ENCODE results near the gene SLIRP.

Gene SLIRP

GRCh38 chr14:77708749-77709148 lies 846 bp downstream of the SLIRP start:
- POLR2A ChIA-PET, result interaction anchor here (1.0 to 1.4 kb wide), 2 partner anchors 10 to 48 kb away, joined by 3 read pairs; no protein-coding TSS in a partner anchor
- no peak for TF ChIP-seq ELF4 (IDR thresholded peaks at IDR 0.05)
- TF ChIP-seq ZNF384 (IDR thresholded peaks at IDR 0.05), result no peak
- TF ChIP-seq SP1 (IDR thresholded peaks at IDR 0.05), result no peak
- no peak for TF ChIP-seq LEF1 (IDR thresholded peaks at IDR 0.05; ENCODE audit: borderline replicate concordance)
- no peak for TF ChIP-seq FOXM1 (IDR thresholded peaks at IDR 0.05; ENCODE audit: borderline replicate concordance)
- TF ChIP-seq FOXA1 (IDR thresholded peaks at IDR 0.05), result no peak
- no peak for TF ChIP-seq L3MBTL2 (conservative IDR thresholded peaks at IDR 0.05)
- no peak for TF ChIP-seq PKNOX1 (IDR thresholded peaks at IDR 0.05)
- TF ChIP-seq SUZ12 (IDR thresholded peaks at IDR 0.05), result no peak
- TF ChIP-seq HDGF (IDR thresholded peaks at IDR 0.05; ENCODE audit: borderline replicate concordance), result no peak
- TF ChIP-seq ARNT (IDR thresholded peaks at IDR 0.05), result no peak
- no peak for TF ChIP-seq FOXK2 (IDR thresholded peaks at IDR 0.05)
- no peak for TF ChIP-seq NFRKB (IDR thresholded peaks at IDR 0.05)
- no peak for TF ChIP-seq BHLHE40 (IDR thresholded peaks at IDR 0.05; ENCODE audit: borderline replicate concordance)
- no peak for TF ChIP-seq TARDBP (IDR thresholded peaks at IDR 0.05)
- no peak for TF ChIP-seq CTBP1 (IDR thresholded peaks at IDR 0.05; ENCODE audit: borderline replicate concordance)
- CTCF ChIA-PET, result interaction anchor here (0.5 kb wide), 1 partner anchor 40 kb away, joined by 3 read pairs; no protein-coding TSS in a partner anchor
- DNase-seq (ENCODE audit: extremely low spot score), result no peak

- TF ChIP-seq PKNOX1 (IDR thresholded peaks at IDR 0.05) (no peak), NFRKB (IDR thresholded peaks at IDR 0.05) (no peak), ZNF384 (IDR thresholded peaks at IDR 0.05) (no peak), FOXM1 (IDR thresholded peaks at IDR 0.05; ENCODE audit: borderline replicate concordance) (no peak), LEF1 (IDR thresholded peaks at IDR 0.05; ENCODE audit: borderline replicate concordance) (no peak), SUZ12 (IDR thresholded peaks at IDR 0.05) (no peak), BHLHE40 (IDR thresholded peaks at IDR 0.05; ENCODE audit: borderline replicate concordance) (no peak), HDGF (IDR thresholded peaks at IDR 0.05; ENCODE audit: borderline replicate concordance) (no peak), CTBP1 (IDR thresholded peaks at IDR 0.05; ENCODE audit: borderline replicate concordance) (no peak), ARNT (IDR thresholded peaks at IDR 0.05) (no peak), SP1 (IDR thresholded peaks at IDR 0.05) (no peak), ELF4 (IDR thresholded peaks at IDR 0.05) (no peak), L3MBTL2 (conservative IDR thresholded peaks at IDR 0.05) (no peak), TARDBP (IDR thresholded peaks at IDR 0.05) (no peak), FOXK2 (IDR thresholded peaks at IDR 0.05) (no peak), FOXA1 (IDR thresholded peaks at IDR 0.05) (no peak)
- no peak for DNase-seq (ENCODE audit: extremely low spot score)
- ChIA-PET CTCF (interaction anchor here (0.7 kb wide), 1 partner anchor 12 kb away, joined by 3 read pairs; no protein-coding TSS in a partner anchor), POLR2A (interaction anchor here (1.4 kb wide), 1 partner anchor 48 kb away, joined by 3 read pairs; no protein-coding TSS in a partner anchor)
Measured at GRCh38 chr14:77709412-77709811, 1.5 kb downstream of the SLIRP start.

- TF ChIP-seq TARDBP (IDR thresholded peaks at IDR 0.05), result no peak
- no peak for TF ChIP-seq LEF1 (IDR thresholded peaks at IDR 0.05; ENCODE audit: borderline replicate concordance)
- TF ChIP-seq HDGF (IDR thresholded peaks at IDR 0.05; ENCODE audit: borderline replicate concordance), result no peak
- TF ChIP-seq ZNF384 (IDR thresholded peaks at IDR 0.05), result no peak
- DNase-seq (ENCODE audit: extremely low spot score), result no peak
- CTCF ChIA-PET, result no interaction called here
- POLR2A ChIA-PET, result no interaction called here
Measured at GRCh38 chr14:77710364-77710763, 2.5 kb downstream of the SLIRP start.

GRCh38 chr14:77714926-77715325 lies 7.0 kb downstream of the SLIRP start:
- CTCF ChIA-PET, result no interaction called here
- DNase-seq (ENCODE audit: extremely low spot score), result no peak
- no peak for TF ChIP-seq FOXM1 (IDR thresholded peaks at IDR 0.05; ENCODE audit: borderline replicate concordance)
- TF ChIP-seq SUZ12 (IDR thresholded peaks at IDR 0.05), result no peak
- no peak for TF ChIP-seq FOXA1 (IDR thresholded peaks at IDR 0.05)
- TF ChIP-seq ARNT (IDR thresholded peaks at IDR 0.05), result no peak
- no peak for TF ChIP-seq NFRKB (IDR thresholded peaks at IDR 0.05)
- no peak for TF ChIP-seq ELF4 (IDR thresholded peaks at IDR 0.05)
- TF ChIP-seq TARDBP (IDR thresholded peaks at IDR 0.05), result no peak
- no peak for TF ChIP-seq SP1 (IDR thresholded peaks at IDR 0.05)
- no peak for TF ChIP-seq L3MBTL2 (conservative IDR thresholded peaks at IDR 0.05)
- no peak for TF ChIP-seq LEF1 (IDR thresholded peaks at IDR 0.05; ENCODE audit: borderline replicate concordance)
- no peak for TF ChIP-seq ZNF384 (IDR thresholded peaks at IDR 0.05)
- TF ChIP-seq BHLHE40 (IDR thresholded peaks at IDR 0.05; ENCODE audit: borderline replicate concordance), result no peak
- no peak for TF ChIP-seq CTBP1 (IDR thresholded peaks at IDR 0.05; ENCODE audit: borderline replicate concordance)
- TF ChIP-seq HDGF (IDR thresholded peaks at IDR 0.05; ENCODE audit: borderline replicate concordance), result no peak
- TF ChIP-seq FOXK2 (IDR thresholded peaks at IDR 0.05), result no peak
- POLR2A ChIA-PET, result no interaction called here

GRCh38 chr14:77717608-77718305 lies 9.9 kb downstream of the SLIRP start:
- DNase-seq (ENCODE audit: extremely low spot score), result no peak
- POLR2A ChIA-PET, result no interaction called here
- TF ChIP-seq FOXM1 (IDR thresholded peaks at IDR 0.05; ENCODE audit: borderline replicate concordance), result no peak
- TF ChIP-seq HDGF (IDR thresholded peaks at IDR 0.05; ENCODE audit: borderline replicate concordance), result no peak
- no peak for TF ChIP-seq NFRKB (IDR thresholded peaks at IDR 0.05)
- no peak for TF ChIP-seq BHLHE40 (IDR thresholded peaks at IDR 0.05; ENCODE audit: borderline replicate concordance)
- TF ChIP-seq L3MBTL2 (conservative IDR thresholded peaks at IDR 0.05), result no peak
- TF ChIP-seq ZNF384 (IDR thresholded peaks at IDR 0.05), result no peak
- TF ChIP-seq TARDBP (IDR thresholded peaks at IDR 0.05), result no peak
- no peak for TF ChIP-seq SP1 (IDR thresholded peaks at IDR 0.05)
- TF ChIP-seq FOXK2 (IDR thresholded peaks at IDR 0.05), result no peak
- CTCF ChIA-PET, result interaction anchor here (0.6 kb wide), 1 partner anchor 1583 kb away, joined by 3 read pairs; no protein-coding TSS in a partner anchor

- ChIA-PET POLR2A (no interaction called here), CTCF (no interaction called here)
- DNase-seq (ENCODE audit: extremely low spot score), result no peak
- TF ChIP-seq ARNT (IDR thresholded peaks at IDR 0.05) (no peak), LEF1 (IDR thresholded peaks at IDR 0.05; ENCODE audit: borderline replicate concordance) (no peak), L3MBTL2 (conservative IDR thresholded peaks at IDR 0.05) (no peak), SUZ12 (IDR thresholded peaks at IDR 0.05) (no peak), CTBP1 (IDR thresholded peaks at IDR 0.05; ENCODE audit: borderline replicate concordance) (no peak), SP1 (IDR thresholded peaks at IDR 0.05) (no peak), ELF4 (IDR thresholded peaks at IDR 0.05) (no peak), NFRKB (IDR thresholded peaks at IDR 0.05) (no peak), HDGF (IDR thresholded peaks at IDR 0.05; ENCODE audit: borderline replicate concordance) (no peak), FOXA1 (IDR thresholded peaks at IDR 0.05) (no peak), FOXK2 (IDR thresholded peaks at IDR 0.05) (no peak), ZNF384 (IDR thresholded peaks at IDR 0.05) (no peak), FOXM1 (IDR thresholded peaks at IDR 0.05; ENCODE audit: borderline replicate concordance) (no peak), PKNOX1 (IDR thresholded peaks at IDR 0.05) (no peak), BHLHE40 (IDR thresholded peaks at IDR 0.05; ENCODE audit: borderline replicate concordance) (no peak)
Measured at GRCh38 chr14:77721437-77721836, 13.5 kb downstream of the SLIRP start.
